NCI-H1694 treated with DMSO at 0.1 percent for 48 hours (cell line): ENCODE results near the gene ABHD18.
"Not testable (repeated sequence)": the region's sequence is repeated elsewhere in the genome, so short reads cannot be mapped to it uniquely, and the experiment has no call there.

ENCODE experiments used
- DNase-seq: peaks from one replicate; lab custom pipeline; 2025; lab: John Stamatoyannopoulos, UW

ABHD18 gene

GRCh38 chr4:127965062-127965802 is at the start of gene ABHD18, which contains the start of gene MFSD8:
ABHD18 (plus strand) TSS chr4:127965406; CDS start chr4:127982956, 17,550 bp downstream.
MFSD8 (minus strand) TSS chr4:127965173; CDS start chr4:127965133, 40 bp downstream.
- DNase-seq: peak; percentile 93

- no peak for DNase-seq
Measured at GRCh38 chr4:127916512-127916911, 48.7 kb upstream of the ABHD18 start.

- DNase-seq: no peak
Measured at GRCh38 chr4:127917151-127917550, 48.1 kb upstream of the ABHD18 start.

GRCh38 chr4:127920521-127920920 is 44.7 kb upstream of the ABHD18 start:
- no peak for DNase-seq

GRCh38 chr4:127922226-127922625 is 43.0 kb upstream of the ABHD18 start:
- no peak for DNase-seq

GRCh38 chr4:127925720-127926119 is 39.5 kb upstream of the ABHD18 start:
- not testable (repeated sequence) for DNase-seq

GRCh38 chr4:127930175-127930574 is 35.0 kb upstream of the ABHD18 start:
- no peak for DNase-seq

GRCh38 chr4:127931836-127932235 is 33.4 kb upstream of the ABHD18 start:
- not testable (repeated sequence) for DNase-seq

GRCh38 chr4:127936974-127937373 is 28.2 kb upstream of the ABHD18 start:
- DNase-seq: no peak

- DNase-seq: no peak
Measured at GRCh38 chr4:127957105-127957504, 8.1 kb upstream of the ABHD18 start.

GRCh38 chr4:127959794-127960193 is 5.4 kb upstream of the ABHD18 start:
- no peak for DNase-seq

- DNase-seq: not testable (repeated sequence)
Measured at GRCh38 chr4:127963633-127964398, 1.4 kb upstream of the ABHD18 start.

GRCh38 chr4:127964426-127965061 is 662 bp upstream of the ABHD18 start:
- not testable (repeated sequence) for DNase-seq

GRCh38 chr4:127965803-127966175 is 583 bp downstream of the ABHD18 start:
- DNase-seq: peak; percentile 6

GRCh38 chr4:127967141-127967775 is 2.1 kb downstream of the ABHD18 start:
- no peak for DNase-seq

GRCh38 chr4:127968586-127968985 is 3.4 kb downstream of the ABHD18 start:
- DNase-seq: no peak

GRCh38 chr4:127970925-127971324 is 5.7 kb downstream of the ABHD18 start:
- not testable (repeated sequence) for DNase-seq

- no peak for DNase-seq
Measured at GRCh38 chr4:127975121-127975770, 10.0 kb downstream of the ABHD18 start.

GRCh38 chr4:127978930-127979329 is 13.7 kb downstream of the ABHD18 start:
- no peak for DNase-seq

- DNase-seq: no peak
Measured at GRCh38 chr4:127982445-127982844, 17.2 kb downstream of the ABHD18 start.

- DNase-seq: no peak
Measured at GRCh38 chr4:127985989-127986388, 20.8 kb downstream of the ABHD18 start.

- no peak for DNase-seq
Measured at GRCh38 chr4:127988638-127989037, 23.4 kb downstream of the ABHD18 start.
